Muscle of arm (tissue), 12 donors: ENCODE results near the gene GPER1. TPM values are rescaled to one million over a fixed set of nuclear protein-coding genes. Genes with fewer than 3 reads are reported as not detected.
"Not testable (repeated sequence)": the region's sequence is repeated elsewhere in the genome, so short reads cannot be mapped to it uniquely, and the experiment has no call there.

Source experiments
- DNase-seq: peaks from one replicate; pipeline ENCODE4 v3.0.0-alpha.2; 2013
- polyA plus RNA-seq, 12 donors: library from polyadenylated mRNA; unstranded; fragments of 120-200 nt; gene quantifications; one replicate each; pipeline ENCODE4 v1.2.1, GENCODE V29; 2013; ENCODE audit not compliant: insufficient read length in 12 of 12

GPER1 gene
- polyA plus RNA-seq, 12 donors: 6.3 to 24.9 (median 9.9) TPM; not detected in 1

DNA sequence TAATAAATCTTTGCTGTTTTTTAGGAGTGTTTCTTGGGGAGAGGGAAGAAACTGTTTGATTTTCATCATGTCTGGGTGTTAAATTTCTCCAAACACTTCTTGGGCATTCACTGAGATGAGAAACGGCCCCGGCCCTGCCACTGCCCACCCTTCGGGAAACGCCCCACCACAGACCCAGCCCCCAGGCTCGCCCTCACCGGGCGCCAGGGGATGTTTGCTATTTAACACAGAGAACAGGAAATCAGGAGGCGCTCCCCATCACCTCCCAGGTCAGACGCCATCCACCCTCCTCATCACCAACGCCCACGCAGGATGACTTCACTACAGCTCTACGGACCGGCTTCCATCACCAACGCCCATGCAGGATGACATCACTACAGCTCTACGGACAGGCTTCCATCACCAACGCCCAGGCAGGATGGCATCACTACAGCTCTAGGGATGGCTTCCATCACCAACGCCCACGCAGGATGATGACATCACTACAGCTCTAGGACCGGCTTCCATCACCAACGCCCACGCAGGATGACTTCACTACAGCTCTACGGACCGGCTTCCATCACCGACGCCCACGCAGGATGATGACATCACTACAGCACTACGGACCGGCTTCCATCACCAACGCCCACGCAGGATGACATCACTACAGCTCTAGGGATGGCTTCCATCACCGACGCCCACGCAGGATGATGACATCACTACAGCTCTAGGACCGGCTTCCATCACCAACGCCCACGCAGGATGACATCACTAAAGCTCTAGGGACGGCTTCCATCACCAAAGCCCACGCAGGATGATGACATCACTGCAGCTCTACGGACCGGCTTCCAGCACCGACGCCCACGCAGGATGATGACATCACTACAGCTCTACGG is 27.5 kb downstream of the GPER1 start:
- not testable (repeated sequence) for DNase-seq

DNA sequence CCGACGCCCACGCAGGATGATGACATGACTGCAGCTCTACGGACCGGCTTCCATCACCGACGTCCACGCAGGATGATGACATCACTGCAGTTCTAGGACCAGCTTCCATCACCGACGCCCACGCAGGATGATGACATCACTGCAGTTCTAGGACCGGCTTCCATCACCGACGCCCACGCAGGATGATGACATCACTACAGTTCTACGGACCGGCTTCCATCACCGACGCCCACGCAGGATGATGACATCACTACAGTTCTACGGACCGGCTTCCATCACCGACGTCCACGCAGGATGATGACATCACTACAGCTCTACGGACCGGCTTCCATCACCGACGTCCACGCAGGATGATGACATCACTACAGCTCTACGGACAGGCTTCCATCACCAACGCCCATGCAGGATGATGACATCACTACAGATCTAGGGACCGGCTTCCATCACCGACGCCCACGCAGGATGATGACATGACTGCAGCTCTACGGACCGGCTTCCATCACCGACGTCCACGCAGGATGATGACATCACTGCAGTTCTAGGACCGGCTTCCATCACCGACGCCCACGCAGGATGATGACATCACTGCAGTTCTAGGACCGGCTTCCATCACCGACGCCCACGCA is 28.6 kb downstream of the GPER1 start:
- DNase-seq: not testable (repeated sequence)

DNA sequence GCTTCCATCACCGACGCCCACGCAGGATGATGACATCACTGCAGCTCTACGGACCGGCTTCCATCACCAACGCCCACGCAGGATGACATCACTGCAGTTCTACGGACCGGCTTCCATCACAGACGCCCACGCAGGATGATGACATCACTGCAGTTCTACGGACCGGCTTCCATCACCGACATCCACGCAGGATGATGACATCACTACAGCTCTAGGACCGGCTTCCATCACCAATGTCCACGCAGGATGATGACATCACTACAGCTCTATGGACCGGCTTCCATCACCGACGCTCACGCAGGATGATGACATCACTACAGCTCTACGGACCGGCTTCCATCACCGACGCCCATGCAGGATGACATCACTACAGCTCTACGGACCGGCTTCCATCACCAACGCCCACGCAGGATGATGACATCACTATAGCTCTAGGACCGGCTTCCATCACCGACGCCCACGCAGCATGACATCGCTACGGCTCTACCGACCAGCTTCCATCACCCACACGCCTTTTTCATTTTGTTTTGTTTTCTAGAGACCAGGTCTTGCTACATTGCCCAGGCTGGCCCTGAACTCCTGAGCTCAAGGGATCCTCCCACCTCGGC is 29.5 kb downstream of the GPER1 start:
- no peak for DNase-seq

DNA sequence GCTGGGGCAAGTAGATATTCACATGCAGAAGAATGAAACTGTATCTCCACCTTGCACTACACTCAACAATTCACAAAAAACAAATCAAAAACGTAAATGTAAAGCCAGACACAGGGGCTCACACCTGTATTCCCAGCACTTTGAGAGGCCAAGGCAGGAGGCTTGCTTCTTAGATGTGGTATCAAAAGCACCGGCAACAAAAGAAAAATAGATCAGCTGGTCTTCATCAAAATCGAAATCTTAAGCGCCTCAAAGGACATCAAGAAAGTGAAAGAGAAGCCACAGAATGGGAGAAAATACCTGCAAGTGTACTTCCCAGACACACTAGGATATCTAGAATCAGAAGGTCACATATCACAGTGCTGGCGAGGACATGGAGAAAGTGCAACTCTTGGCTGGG is 31.3 kb downstream of the GPER1 start:
- DNase-seq: no peak

DNA sequence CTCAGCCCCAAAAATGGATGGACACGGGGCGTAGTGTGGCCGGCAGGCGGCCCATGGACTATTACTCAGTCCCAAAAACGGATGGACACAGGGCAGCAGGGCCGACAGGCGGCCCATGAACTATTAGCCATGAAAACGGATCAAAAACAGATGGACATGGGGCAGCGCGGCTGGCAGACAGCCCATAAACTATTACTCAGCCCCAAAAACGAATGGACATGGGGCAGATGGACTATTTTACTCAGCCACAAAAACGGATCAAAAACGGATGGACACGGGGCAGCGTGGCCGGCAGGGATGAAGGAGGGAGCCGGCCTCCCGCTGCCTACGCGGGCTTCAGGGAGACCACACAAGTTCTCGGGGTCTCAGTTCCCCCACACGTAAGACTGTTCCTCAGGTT is 32.9 kb downstream of the GPER1 start:
- DNase-seq: no peak

DNA sequence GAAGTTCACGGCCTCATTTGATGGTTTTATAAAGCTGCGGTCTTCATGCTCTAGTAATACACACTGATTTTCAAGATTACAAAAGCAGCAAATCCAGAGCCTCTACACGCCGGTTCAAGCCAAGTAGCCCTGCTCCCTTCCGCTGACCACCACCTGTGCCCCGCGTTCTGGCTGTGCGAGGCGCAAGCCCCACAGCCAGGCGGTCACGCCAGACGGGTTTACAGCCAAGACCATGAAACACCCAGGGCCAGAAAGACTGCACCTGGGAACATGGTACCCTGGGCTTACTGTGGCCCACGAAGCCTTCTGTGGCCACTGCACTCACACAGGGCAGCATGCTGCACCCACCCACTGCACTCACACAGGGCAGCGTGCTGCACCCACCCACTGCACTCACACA is 33.6 kb downstream of the GPER1 start:
- DNase-seq: no peak

DNA sequence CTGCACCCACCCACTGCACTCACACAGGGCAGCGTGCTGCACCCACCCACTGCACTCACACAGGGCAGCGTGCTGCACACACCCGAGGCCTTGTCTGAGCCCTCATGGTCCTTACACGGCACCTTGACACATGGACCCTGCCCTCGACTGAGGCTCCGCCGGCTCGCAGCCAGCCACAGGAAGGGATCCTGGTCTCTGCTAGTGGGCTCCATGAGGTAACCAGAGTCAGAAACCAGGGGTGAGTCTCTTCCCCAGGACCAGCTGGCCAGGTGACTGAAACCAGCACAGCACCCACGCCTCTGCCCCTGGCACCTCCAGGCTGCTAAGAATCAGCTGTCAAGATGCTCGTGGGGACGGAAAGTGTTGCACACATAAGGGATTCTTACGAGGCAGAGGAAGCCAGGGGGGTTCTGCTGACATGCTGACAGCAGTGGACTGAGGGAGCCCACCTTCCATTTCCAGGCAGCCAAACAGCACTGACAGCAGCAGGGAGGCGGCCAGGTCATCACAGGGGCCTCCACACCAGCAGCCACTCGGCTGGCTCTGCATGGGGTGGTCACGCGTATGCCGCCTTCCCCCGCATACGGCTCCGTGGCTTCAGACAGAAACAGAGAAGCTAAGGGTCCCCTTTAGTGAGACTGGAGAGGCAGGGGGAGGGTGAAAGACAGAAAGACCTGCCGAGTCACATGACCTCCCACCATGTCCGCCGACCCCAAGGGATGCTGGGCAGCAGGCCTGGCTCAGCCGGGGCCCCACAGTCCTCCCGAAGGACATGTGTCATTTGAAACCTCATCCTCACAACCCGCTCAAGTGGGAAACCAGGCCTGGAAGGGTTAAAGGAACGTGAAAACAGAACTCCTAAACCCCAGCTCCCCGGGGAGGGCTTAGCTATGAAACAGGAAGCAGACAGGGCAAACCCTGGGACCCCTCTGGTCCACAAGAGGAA is 34.2 kb downstream of the GPER1 start:
- no peak for DNase-seq

DNA sequence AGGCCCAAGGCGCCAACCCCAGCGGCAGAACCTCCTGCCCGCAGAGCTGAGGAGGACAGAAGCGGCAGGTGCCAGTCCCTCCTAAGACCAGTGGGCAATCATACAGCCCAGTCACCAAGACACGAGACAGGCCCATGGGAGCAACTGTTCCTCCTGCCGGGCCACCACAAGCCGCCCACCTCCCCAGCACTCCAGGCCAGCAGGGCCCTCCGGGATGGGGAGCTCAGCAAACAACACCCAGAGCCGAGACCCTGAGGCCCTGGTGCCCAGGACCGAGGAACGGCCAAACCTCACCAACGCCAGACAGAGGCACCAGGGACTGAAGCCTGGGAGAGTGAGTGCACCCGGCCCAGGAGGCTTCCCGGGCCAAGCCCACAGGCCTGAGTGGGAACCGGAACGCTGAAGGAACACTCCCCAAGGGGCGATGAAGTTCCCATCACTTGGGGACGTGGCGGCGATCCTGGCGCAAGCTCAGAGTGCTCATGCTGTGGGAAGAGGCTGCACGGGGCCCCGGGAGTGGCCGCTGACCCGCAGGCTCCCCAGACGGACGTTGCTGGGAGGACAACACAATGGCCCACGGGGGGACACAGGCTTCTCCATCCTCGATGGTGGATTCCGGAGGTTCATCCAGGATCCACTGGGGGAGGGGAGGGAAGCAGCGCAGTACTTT is 35.1 kb downstream of the GPER1 start:
- no peak for DNase-seq

DNA sequence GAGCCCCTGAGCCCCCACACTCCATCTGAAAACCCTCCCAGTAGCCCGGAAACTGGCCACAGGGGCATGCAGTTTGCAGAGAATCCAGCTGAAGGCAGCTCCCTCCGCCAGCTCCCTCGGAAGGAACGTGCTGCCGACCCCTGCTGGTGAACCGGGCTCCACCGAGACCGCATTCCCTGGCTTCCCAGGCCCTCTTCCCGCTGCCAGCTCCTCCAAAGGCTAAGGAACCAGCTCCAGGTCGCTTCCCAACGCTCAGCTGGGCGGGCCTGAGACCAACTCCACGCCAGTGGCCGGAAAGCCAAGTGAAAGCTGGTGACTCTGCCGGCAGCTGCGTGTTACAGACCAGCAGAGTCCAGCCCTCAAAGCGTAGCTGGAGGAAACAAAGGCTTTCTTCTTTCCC is 35.8 kb downstream of the GPER1 start:
- DNase-seq: peak; percentile 83

DNA sequence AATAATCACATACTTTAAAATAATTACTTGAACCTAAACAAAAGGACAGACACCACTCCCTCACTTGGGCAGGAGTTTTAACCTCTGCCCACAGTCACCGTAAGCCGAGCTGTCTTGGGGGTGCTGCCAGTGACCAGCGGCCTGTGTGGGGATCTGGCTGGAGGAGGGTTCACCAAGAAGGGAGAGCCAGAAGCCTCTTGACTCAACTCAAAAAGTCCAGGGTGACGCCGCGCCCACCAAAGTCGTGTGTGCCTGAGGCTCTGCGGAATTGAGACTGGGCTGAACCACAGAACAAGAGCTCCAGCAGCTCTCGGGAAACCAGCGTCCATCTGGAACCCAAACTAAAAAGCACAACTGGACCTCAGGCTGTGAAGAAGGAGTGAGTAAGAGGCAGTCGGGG is 36.3 kb downstream of the GPER1 start:
- no peak for DNase-seq

DNA sequence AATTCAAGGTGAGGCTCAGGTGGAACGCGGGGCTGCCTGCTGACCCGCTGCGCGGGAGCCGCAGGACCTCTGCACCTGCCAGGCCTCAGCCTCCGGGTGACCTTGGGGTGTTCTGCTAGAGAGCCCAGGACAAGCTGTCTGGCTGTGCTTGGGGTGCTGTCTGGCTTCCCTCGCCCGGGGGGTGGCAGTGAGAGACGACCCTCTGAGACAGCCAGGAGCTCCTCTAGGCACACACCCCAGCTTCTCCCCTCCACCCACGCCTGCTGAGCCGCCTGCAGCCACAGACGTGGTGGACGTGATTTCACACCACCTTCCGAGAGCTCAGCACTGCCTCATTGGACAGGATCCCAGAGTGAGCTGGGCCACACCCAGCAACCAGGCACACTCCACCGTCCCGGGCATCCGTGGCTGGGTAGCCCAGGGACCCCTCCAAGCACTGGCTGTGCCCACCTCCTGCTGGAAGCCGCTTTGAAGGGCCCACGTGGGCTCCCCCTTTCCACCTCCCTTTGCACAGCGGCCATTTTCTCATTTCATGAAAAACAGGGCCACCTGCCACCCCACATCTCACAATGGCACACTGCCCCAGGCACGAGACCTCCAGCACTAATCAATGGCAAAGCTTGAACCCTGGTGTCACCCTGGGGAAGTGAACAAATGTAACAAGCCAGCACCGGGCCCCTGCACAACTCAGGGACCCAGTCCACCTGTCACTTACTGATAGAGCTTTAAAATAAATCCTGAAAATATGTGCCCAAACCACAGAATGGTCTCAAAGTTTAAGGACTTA is 37.1 kb downstream of the GPER1 start:
- no peak for DNase-seq

DNA sequence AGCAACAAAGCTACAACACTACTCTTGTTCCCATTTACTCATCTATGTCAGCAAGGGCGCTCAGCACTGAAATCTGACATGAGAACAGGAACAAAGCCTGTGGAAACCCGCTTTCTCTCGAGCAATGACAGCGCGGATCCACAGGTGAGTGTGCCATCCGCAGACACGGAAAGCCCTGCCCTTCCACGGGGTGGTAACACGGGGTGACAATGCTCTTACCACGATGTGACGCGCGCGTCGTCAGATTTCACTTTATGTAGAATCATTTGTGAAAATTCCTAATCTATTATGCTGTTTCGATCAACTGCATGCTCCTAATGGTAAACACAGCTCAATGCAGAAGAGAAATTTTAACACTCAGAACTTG is 37.7 kb downstream of the GPER1 start:
- no peak for DNase-seq

DNA sequence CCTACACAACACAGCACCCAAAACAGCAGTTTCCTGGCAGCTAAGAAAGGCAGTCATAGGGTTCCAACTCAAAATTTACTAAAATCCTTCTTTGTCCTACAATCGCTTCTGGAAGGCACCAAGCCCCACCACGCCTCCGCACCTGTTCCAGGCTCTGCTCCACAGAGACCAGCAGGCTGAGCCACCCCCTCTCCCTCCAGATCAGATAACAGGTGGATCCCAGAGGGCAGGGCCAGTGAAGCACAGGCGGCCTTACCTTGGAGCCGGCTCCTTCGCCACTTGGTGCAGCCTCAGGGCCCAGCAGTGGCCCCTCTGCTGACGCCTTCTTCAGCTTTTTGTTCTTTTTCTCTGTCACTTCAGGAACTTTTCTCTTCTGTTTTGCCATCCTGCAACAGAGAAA is 39.1 kb downstream of the GPER1 start:
- no peak for DNase-seq

DNA sequence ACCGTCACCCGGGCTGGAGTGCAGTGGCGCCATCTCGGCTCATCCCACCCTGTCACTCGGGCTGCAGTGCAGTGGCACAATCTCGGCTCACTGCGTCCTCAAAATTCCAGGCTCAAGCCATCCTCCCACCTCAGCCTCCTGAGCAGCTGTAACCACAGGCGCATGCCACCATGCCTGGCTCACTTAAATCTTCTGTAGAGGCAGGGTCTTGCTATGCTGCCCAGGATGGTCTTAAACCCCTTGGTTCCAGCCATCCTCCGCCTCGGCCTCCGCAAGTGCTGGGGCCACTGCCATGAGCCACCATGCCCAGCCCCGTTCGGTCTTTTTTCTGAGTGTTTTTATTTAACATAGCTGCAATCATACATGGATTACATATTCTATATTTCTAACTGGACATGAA is 41.5 kb downstream of the GPER1 start:
- no peak for DNase-seq

DNA sequence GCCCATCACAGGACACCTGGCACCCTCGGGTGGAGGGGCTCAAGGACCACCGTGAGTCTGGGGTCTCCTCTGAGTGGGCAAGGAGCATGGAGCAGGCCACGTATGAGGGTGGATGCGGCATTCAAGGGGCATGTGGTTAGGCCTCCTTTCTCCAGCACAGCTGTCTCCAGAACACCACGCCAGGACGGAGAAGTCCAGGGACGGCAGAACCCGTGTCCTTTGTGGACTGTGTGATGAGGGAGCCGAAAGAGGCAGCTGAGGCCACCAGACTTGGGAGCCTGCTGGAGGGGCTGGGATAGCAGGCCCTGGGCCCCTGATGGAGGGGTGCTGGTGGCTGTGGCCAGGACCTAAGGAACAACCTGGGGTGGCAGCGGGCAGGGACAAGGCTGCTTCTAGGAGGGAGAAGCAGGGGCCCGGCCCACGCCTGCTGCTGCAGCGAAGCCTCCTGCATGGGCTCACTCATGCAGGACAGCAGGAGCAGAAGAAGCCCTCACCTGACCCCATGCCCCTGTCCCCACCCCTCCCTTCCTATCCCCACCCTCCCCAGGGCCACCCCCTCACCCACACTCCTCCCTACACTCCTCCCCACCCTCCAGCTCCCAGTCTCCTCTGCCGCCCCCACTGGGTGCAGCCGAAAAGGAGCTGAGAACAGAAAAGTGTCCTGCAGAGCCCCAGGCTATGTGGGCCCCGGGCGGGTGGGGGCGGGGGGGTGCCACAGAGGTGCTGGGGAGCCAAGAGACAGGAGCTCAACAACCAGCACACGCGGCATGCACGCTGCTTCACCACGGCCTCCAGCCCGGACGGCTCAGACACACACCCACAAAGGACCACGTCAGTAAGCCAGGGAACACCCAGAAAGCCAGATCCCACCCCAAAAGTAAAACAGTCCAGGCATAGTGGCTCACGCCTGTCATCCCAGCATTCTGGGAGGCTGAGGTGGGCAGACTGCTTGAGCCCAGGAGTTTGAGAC is 42.4 kb downstream of the GPER1 start:
- no peak for DNase-seq

DNA sequence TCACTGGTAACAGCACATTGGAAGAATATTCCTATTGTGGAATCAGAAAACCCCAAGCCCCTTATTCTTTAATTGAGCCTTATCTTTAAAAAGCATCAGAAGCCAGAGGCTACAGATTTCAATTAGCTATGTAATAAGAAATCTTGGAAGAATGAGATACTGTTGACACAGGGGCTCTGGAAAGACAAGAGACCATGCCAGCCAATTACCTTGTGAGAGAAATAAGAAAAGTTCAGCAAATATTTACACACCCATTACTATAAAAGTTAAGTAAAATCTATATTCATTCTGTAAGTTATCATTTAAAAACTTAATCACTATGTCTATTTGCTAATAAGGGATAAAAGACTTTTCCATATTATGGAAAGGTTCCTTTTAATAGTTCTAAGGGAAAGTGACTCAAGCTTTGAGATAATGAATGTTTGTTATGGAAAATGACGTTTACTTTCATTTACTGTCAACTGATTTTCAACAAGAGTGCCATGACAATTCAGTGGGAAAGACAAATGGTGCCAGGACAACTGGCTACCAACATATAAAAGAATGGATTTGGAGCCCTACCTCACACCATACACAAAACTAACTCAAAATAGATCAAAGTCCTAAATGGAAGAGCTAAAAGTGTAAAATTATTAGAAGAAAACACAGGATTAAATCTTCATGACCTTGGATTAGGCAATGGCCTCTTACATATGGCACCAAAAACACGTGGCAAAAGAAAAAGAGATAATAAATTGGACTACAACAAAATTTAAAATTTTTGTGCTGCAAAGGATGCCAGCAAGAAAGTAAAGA is 43.8 kb downstream of the GPER1 start:
- no peak for DNase-seq

DNA sequence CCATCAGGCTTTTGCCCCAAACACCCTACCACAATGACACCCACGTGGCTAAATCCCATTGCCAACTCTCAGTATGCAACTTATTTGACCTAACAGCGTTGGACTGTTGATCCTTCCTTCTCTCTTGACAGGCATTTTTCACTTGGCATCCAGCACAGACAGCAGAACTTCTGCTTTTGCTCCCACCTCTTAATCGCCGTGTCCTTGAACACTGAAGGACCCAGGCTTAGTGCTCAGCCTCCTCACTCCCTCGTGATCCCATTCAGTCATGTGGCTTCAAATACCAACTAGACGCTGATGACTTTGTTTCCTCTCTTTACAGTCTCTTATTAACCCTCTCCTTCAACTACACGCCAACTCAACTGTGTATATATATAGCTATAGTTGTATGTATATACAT is 47.0 kb downstream of the GPER1 start:
- DNase-seq: no peak

DNA sequence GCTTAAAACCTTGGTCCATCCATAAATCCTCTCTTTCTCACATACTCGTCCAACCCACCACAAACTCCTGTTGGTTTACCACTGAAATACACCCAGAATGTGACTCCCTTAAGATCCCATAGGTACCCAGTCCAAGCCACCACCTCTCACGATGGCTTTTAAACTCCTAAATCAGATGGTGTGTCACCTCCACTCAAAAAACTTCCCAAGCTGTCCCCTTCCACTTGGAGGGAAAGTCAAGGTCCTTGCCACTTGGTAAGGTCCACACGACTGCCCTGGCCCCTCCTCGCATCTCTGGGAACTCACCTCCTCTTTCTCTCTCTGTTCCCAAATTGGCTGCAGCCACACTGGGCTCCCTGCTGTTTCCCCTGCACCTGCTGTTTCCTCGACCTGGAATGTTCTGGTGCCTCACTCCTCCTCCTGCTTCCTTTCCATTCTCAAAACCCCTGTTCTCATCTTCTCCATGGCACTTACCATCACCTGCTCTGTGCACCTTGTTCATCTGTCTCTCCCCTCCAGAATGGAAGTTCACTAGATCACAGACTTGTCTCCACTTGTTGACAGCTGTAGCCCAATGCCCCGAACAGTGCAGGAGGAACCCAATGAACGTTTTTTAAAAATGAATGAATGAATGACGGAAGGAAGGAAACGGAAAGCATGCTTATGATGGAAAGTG is 49.1 kb downstream of the GPER1 start:
- DNase-seq: no peak
